HL-60 (cell line): ENCODE data around the gene IRS4.

ENCODE experiments used
- GABPA ChIP-seq: IDR thresholded peaks from 2 replicates; pipeline ENCODE4 v1.6.1; 2012; ENCODE audit warnings: low read depth
- POLR2AphosphoS5 ChIP-seq: IDR thresholded peaks from 2 replicates; pipeline ENCODE4 v1.6.1; 2012; ENCODE audit warnings: low read depth
- SPI1 ChIP-seq: IDR thresholded peaks from 2 replicates; pipeline ENCODE4 v1.6.1; 2012; ENCODE audit warnings: low read depth, mild to moderate bottlenecking, borderline replicate concordance
- TF ChIP-seq, protein P1 (sequence below): IDR thresholded peaks from one replicate; pipeline ENCODE4 v1.5.1; 2011; ENCODE audit warnings: low read length, control low read depth, inconsistent platforms; ENCODE audit not compliant: insufficient read depth
- TF ChIP-seq, protein P2 (sequence below): IDR thresholded peaks from 2 replicates; pipeline ENCODE4 v1.6.1; 2012; ENCODE audit warnings: low read depth; ENCODE audit not compliant: insufficient replicate concordance

DNA sequence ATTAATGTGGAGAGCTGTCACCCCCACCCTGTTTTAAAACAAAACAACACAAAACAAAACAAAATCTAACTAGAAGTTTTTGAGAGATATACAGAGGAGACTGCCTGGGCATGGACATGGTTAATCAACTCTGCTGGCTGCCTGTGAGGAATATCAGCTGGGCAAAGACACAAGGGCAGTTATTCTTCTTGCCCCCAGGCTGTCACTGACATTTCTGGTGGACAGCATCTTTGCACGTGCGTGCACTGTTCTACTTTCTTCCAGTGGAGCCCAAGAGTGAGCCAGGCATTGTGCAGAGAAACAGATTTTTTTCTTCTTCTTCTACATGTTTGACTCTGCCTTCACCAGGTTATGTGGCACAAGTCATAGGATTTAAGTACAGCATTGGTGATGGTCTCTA is 13.8 kb downstream of the IRS4 start:
- TF ChIP-seq, protein P1, sequence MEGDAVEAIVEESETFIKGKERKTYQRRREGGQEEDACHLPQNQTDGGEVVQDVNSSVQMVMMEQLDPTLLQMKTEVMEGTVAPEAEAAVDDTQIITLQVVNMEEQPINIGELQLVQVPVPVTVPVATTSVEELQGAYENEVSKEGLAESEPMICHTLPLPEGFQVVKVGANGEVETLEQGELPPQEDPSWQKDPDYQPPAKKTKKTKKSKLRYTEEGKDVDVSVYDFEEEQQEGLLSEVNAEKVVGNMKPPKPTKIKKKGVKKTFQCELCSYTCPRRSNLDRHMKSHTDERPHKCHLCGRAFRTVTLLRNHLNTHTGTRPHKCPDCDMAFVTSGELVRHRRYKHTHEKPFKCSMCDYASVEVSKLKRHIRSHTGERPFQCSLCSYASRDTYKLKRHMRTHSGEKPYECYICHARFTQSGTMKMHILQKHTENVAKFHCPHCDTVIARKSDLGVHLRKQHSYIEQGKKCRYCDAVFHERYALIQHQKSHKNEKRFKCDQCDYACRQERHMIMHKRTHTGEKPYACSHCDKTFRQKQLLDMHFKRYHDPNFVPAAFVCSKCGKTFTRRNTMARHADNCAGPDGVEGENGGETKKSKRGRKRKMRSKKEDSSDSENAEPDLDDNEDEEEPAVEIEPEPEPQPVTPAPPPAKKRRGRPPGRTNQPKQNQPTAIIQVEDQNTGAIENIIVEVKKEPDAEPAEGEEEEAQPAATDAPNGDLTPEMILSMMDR, result no peak
- no peak for TF ChIP-seq GABPA
- no peak for TF ChIP-seq POLR2AphosphoS5
- TF ChIP-seq, protein P2, sequence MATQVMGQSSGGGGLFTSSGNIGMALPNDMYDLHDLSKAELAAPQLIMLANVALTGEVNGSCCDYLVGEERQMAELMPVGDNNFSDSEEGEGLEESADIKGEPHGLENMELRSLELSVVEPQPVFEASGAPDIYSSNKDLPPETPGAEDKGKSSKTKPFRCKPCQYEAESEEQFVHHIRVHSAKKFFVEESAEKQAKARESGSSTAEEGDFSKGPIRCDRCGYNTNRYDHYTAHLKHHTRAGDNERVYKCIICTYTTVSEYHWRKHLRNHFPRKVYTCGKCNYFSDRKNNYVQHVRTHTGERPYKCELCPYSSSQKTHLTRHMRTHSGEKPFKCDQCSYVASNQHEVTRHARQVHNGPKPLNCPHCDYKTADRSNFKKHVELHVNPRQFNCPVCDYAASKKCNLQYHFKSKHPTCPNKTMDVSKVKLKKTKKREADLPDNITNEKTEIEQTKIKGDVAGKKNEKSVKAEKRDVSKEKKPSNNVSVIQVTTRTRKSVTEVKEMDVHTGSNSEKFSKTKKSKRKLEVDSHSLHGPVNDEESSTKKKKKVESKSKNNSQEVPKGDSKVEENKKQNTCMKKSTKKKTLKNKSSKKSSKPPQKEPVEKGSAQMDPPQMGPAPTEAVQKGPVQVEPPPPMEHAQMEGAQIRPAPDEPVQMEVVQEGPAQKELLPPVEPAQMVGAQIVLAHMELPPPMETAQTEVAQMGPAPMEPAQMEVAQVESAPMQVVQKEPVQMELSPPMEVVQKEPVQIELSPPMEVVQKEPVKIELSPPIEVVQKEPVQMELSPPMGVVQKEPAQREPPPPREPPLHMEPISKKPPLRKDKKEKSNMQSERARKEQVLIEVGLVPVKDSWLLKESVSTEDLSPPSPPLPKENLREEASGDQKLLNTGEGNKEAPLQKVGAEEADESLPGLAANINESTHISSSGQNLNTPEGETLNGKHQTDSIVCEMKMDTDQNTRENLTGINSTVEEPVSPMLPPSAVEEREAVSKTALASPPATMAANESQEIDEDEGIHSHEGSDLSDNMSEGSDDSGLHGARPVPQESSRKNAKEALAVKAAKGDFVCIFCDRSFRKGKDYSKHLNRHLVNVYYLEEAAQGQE, result no peak
- TF ChIP-seq SPI1, result no peak
